HCT116 (cell line): ENCODE data around the gene NCDN. TPM values are rescaled to one million over a fixed set of nuclear protein-coding genes. Genes with fewer than 3 reads are reported as not detected.

Experiments used
- ATAC-seq: fragments of 200-7000 bp; cut with Tn5 transposase; 2 replicates; pipeline ENCODE4 v1.9.1; 2020; ENCODE audit warnings: mild to moderate bottlenecking, moderate library complexity
- BruUV-seq: library from RNA; stranded (reverse); fragments of 400-500 nt; replicated peaks from 2 replicates; lab custom pipeline; 2021; lab: Mats Ljungman, UMichigan
- CTCF ChIA-PET: fragments of 300-600 bp; sonication (Branson Sonifier 250); formaldehyde crosslinking; loops from one replicate; lab custom pipeline; 2021; ENCODE audit warnings: antibody characterized with exemption; lab: Charles Lee
- POLR2A ChIA-PET: fragments of 300-600, 350-600 bp; sonication (Branson Sonifier 250); formaldehyde crosslinking; loops from one replicate; lab custom pipeline; 2021; ENCODE audit warnings: antibody characterized with exemption; lab: Charles Lee
- RAD21 ChIA-PET, 2 experiments: fragments of 300-600 bp; sonication (Branson Sonifier 250); formaldehyde crosslinking; loops; one replicate each; lab custom pipeline; 2023; ENCODE audit warnings: low total read pairs in 2 of 2; ENCODE audit not compliant: uncharacterized antibody in 2 of 2, unreplicated experiment in 2 of 2, low non-redundant PET in 1 of 2; lab: Charles Lee
- DNase-seq: peaks from one replicate; pipeline ENCODE4 v3.0.0-alpha.2; 2010; ENCODE audit warnings: low read depth, low spot score
- H2AFZ ChIP-seq: fragments of 200-600 bp; shearing (Covaris generic), sonication (generic); 2 replicates; pipeline ENCODE4 v1.6.1; 2017; ENCODE audit warnings: low read depth, mixed run types, mixed read lengths, antibody characterized with exemption, low read length; ENCODE audit not compliant: poor library complexity, severe bottlenecking
- H3K27ac ChIP-seq: 2 replicates; pipeline ENCODE4 v1.5.1; 2012; ENCODE audit warnings: low read depth, low read length
- H3K27me3 ChIP-seq: fragments of 200-600 bp; sonication (generic); 2 replicates; pipeline ENCODE4 v1.6.1; 2016; ENCODE audit warnings: mixed run types, low read length, mixed read lengths; ENCODE audit not compliant: insufficient read depth
- H3K36me3 ChIP-seq, 2 experiments: fragments of 200-500 bp in 1 of 2; fragments of 200-600 bp in 1 of 2; sonication (Bioruptor generic) in 1 of 2; sonication (generic) in 1 of 2; 2 replicates each; pipeline versions ENCODE4 v1.5.1 to v1.6.1; 2014 to 2016; ENCODE audit warnings: low read length in 2 of 2, inconsistent platforms in 1 of 2, mixed read lengths in 1 of 2, mixed run types in 1 of 2; ENCODE audit not compliant: insufficient read depth in 2 of 2, control insufficient read depth in 1 of 2
- H3K4me1 ChIP-seq, 2 experiments: fragments of 200-600 bp in 1 of 2; sonication (generic) in 1 of 2; 2 replicates each; pipeline versions ENCODE4 v1.5.1 to v1.6.1; 2012 to 2017; ENCODE audit warnings: low read length in 2 of 2, inconsistent platforms in 1 of 2, mild to moderate bottlenecking in 1 of 2, mixed read lengths in 1 of 2, mixed run types in 1 of 2, moderate library complexity in 1 of 2; ENCODE audit not compliant: insufficient read depth in 2 of 2, control insufficient read depth in 1 of 2
- H3K4me2 ChIP-seq: fragments of 200-600 bp; sonication (generic); 2 replicates; pipeline ENCODE4 v1.6.1; 2017; ENCODE audit warnings: mixed run types, low read length, mixed read lengths
- H3K4me3 ChIP-seq, 2 experiments: fragments of 200-600 bp in 1 of 2; sonication (generic) in 1 of 2; replicated peaks in 1 of 2; 2 replicates each; pipeline ENCODE4 v1.5.1; 2011 to 2016; ENCODE audit warnings: low read length in 2 of 2, control low read depth in 1 of 2, low read depth in 1 of 2, mild to moderate bottlenecking in 1 of 2, mixed read lengths in 1 of 2, mixed run types in 1 of 2
- H3K79me2 ChIP-seq: fragments of 200-600 bp; sonication (generic); 2 replicates; pipeline ENCODE4 v1.6.1; 2017; ENCODE audit warnings: mild to moderate bottlenecking, mixed run types, low read length, moderate library complexity, mixed read lengths; ENCODE audit not compliant: insufficient read depth
- H3K9ac ChIP-seq: fragments of 200-600 bp; sonication (generic); 2 replicates; pipeline ENCODE4 v1.6.1; 2016; ENCODE audit warnings: low read length, mixed read lengths
- H3K9me2 ChIP-seq: fragments of 200-600 bp; sonication (generic), shearing (Covaris generic); 2 replicates; pipeline ENCODE4 v1.6.1; 2017; ENCODE audit warnings: mixed run types, mild to moderate bottlenecking, moderate library complexity; ENCODE audit not compliant: insufficient read depth
- H3K9me3 ChIP-seq, 2 experiments: fragments of 200-500 bp in 1 of 2; fragments of 200-600 bp in 1 of 2; sonication (Bioruptor generic) in 1 of 2; sonication (generic) in 1 of 2; 2 replicates each; pipeline ENCODE4 v1.6.1; 2014 to 2017; ENCODE audit warnings: low read length in 2 of 2, mixed read lengths in 2 of 2, inconsistent platforms in 1 of 2, low read depth in 1 of 2, mild to moderate bottlenecking in 1 of 2, mixed run types in 1 of 2, moderate library complexity in 1 of 2; ENCODE audit not compliant: control insufficient read depth in 1 of 2, insufficient read depth in 1 of 2
- H4K20me1 ChIP-seq: fragments of 200-600 bp; sonication (generic), shearing (Covaris generic); 2 replicates; pipeline ENCODE4 v1.6.1; 2017; ENCODE audit warnings: mixed run types, mild to moderate bottlenecking, moderate library complexity; ENCODE audit not compliant: insufficient read depth
- ATF3 ChIP-seq: IDR thresholded peaks from 2 replicates; pipeline ENCODE4 v1.6.1; 2012
- CTCF ChIP-seq, 3 experiments: fragments of 200-600 bp in 1 of 3; sonication (generic) in 1 of 3; IDR thresholded peaks in 2 of 3; conservative IDR thresholded peaks in 1 of 3; 2 replicates each; pipeline ENCODE4 v1.5.1; 2012 to 2017; ENCODE audit warnings: low read depth in 2 of 3, low read length in 2 of 3, antibody characterized with exemption in 1 of 3, borderline replicate concordance in 1 of 3, control low read depth in 1 of 3, mild to moderate bottlenecking in 1 of 3, mixed read lengths in 1 of 3, mixed run types in 1 of 3, moderate library complexity in 1 of 3; ENCODE audit not compliant: insufficient read depth in 1 of 3
- ELF1 ChIP-seq: IDR thresholded peaks from 2 replicates; pipeline ENCODE4 v1.6.1; 2012; ENCODE audit warnings: low read depth, borderline replicate concordance
- EZH2 ChIP-seq: fragments of 200-600 bp; sonication (generic); IDR thresholded peaks from 2 replicates; pipeline ENCODE4 v1.6.1; 2017; ENCODE audit warnings: antibody characterized with exemption, mixed run types
- EZH2phosphoT487 ChIP-seq: fragments of 200-600 bp; IDR thresholded peaks from 2 replicates; pipeline ENCODE4 v1.6.1; 2018; ENCODE audit warnings: antibody characterized with exemption, borderline replicate concordance
- FOSL1 ChIP-seq: IDR thresholded peaks from 2 replicates; pipeline ENCODE4 v1.6.1; 2012; ENCODE audit warnings: low read depth
- SRF ChIP-seq: IDR thresholded peaks from 2 replicates; pipeline ENCODE4 v1.6.1; 2012; ENCODE audit warnings: low read depth
- YY1 ChIP-seq: IDR thresholded peaks from 2 replicates; pipeline ENCODE4 v1.6.1; 2011; ENCODE audit warnings: low read length, low read depth, moderate library complexity, mild to moderate bottlenecking; ENCODE audit not compliant: insufficient replicate concordance; ENCODE audit errors: extremely low read depth
- ZFX ChIP-seq: fragments of 450-650 bp; IDR thresholded peaks from 2 replicates; pipeline ENCODE4 v1.6.1; 2017
- intact Hi-C: fragments of 100-400 bp; cut with micrococcal nuclease; formaldehyde crosslinking; loops from 2 replicates; pipeline ENCODE4 v1.10.0; 2022
- total RNA-seq: library from RNA; stranded (reverse); gene quantifications from one replicate; pipeline ENCODE4 v1.2.1, GENCODE V29; 2021; ENCODE audit not compliant: unreplicated experiment

The NCDN gene
- total RNA-seq, 1 experiment from 2014 or later: 24.5 TPM

GRCh38 chr1:35590476-35591040 is 33.0 kb downstream of the NCDN start:
- no peak overlapping the region for H3K27ac ChIP-seq
- RAD21 ChIA-PET: no interaction called here
- H3K79me2 ChIP-seq: no peaks in the 10 kb centered on the region
- CTCF ChIA-PET: no interaction called here
- DNase-seq: no peak
- TF ChIP-seq ATF3 (no peak), EZH2 (no peak), ELF1 (no peak), ZFX (no peak), EZH2phosphoT487 (no peak), CTCF (IDR thresholded peaks at IDR 0.05 in 2 of 3, conservative IDR thresholded peaks at IDR 0.05 in 1 of 3; ENCODE audit: borderline replicate concordance in 1 of 3, insufficient read depth in 1 of 3, low read depth in 2 of 3, low read length in 2 of 3) (no peak), SRF (no peak), FOSL1 (no peak), YY1 (no peak)
- no peaks in the 10 kb centered on the region for H3K9me2 ChIP-seq
- no peak overlapping the region for H3K4me3 ChIP-seq
- ATAC-seq: no peak
- intact Hi-C loops: no loop called here
- no peak overlapping the region for H3K9ac ChIP-seq
- no peaks in the 10 kb centered on the region for H3K4me1 ChIP-seq
- no peaks in the 10 kb centered on the region for H3K27me3 ChIP-seq
- H3K4me2 ChIP-seq: no peak overlapping the region
- peaks cover 0 to 8% of the 10 kb centered on the region in 2 experiments; a peak in 2 of 4 replicates for H3K36me3 ChIP-seq
- no peak overlapping the region for H2AFZ ChIP-seq
- no TSS peak for BruUV-seq
- POLR2A ChIA-PET: no interaction called here
- H3K9me3 ChIP-seq: no peaks in the 10 kb centered on the region
- no peaks in the 10 kb centered on the region for H4K20me1 ChIP-seq
